ENCODE data around the gene ABCB1. TPM values are rescaled to one million over a fixed set of nuclear protein-coding genes. Genes with fewer than 3 reads are reported as not detected.
A peak's percentile ranks its signal among the peaks of the same experiment; 100 is the strongest.
"Not testable (repeated sequence)": the region's sequence is repeated elsewhere in the genome, so short reads cannot be mapped to it uniquely, and the experiment has no call there.

ABCB1 gene
- total RNA-seq, 2 donors from 2014 or later: 22.2 to 136 TPM

GRCh38 chr7:87473986-87474385, 126.7 kb downstream of the ABCB1 start:
- H3K4me1 ChIP-seq: peaks cover 3% of the 10 kb centered on the region
- no peak overlapping the region for H3K9ac ChIP-seq (ENCODE audit: low read depth in 2 of 2, low read length in 2 of 2)
- no peaks in the 10 kb centered on the region for H3K36me3 ChIP-seq
- intact Hi-C loops (cut with DNase I): no loop called here
- H3K9me3 ChIP-seq: no peaks in the 10 kb centered on the region
- no peak for DNase-seq
- no peak overlapping the region for H3K27ac ChIP-seq
- H3K27me3 ChIP-seq: no peaks in the 10 kb centered on the region
- H3K4me3 ChIP-seq: no peak overlapping the region
- no peak for TF ChIP-seq CTCF (IDR thresholded peaks at IDR 0.05)

GRCh38 chr7:87473192-87473591, 127.5 kb downstream of the ABCB1 start:
- Histone ChIP-seq H3K4me1 (peaks cover 3% of the 10 kb centered on the region), H3K4me3 (no peak overlapping the region), H3K9ac (ENCODE audit: low read depth in 2 of 2, low read length in 2 of 2) (no peak overlapping the region), H3K36me3 (no peaks in the 10 kb centered on the region), H3K9me3 (no peaks in the 10 kb centered on the region), H3K27ac (no peak overlapping the region), H3K27me3 (no peaks in the 10 kb centered on the region)
- intact Hi-C loops (cut with DNase I): no loop called here
- no peak for DNase-seq
- no peak for TF ChIP-seq CTCF (IDR thresholded peaks at IDR 0.05)

- Histone ChIP-seq H3K9ac (ENCODE audit: low read depth in 2 of 2, low read length in 2 of 2) (no peak overlapping the region), H3K36me3 (no peaks in the 10 kb centered on the region), H3K4me3 (no peak overlapping the region), H3K27ac (no peak overlapping the region), H3K9me3 (no peaks in the 10 kb centered on the region), H3K27me3 (no peaks in the 10 kb centered on the region), H3K4me1 (peaks cover 3% of the 10 kb centered on the region)
- intact Hi-C loops (cut with DNase I): no loop called here
- no peak for DNase-seq
- TF ChIP-seq CTCF (IDR thresholded peaks at IDR 0.05): no peak
Measured at GRCh38 chr7:87471473-87471872, 129.2 kb downstream of the ABCB1 start.

GRCh38 chr7:87469204-87469603, 131.5 kb downstream of the ABCB1 start:
- DNase-seq; intact Hi-C loops (cut with DNase I); H3K9ac ChIP-seq (ENCODE audit: low read depth in 2 of 2, low read length in 2 of 2): not testable (repeated sequence)

GRCh38 chr7:87465534-87465880, 135.2 kb downstream of the ABCB1 start:
- intact Hi-C loops (cut with DNase I); H3K9me3 ChIP-seq; H3K27ac ChIP-seq; DNase-seq; H3K4me1 ChIP-seq; H3K4me3 ChIP-seq; H3K9ac ChIP-seq (ENCODE audit: low read depth in 2 of 2, low read length in 2 of 2); H3K27me3 ChIP-seq; H3K36me3 ChIP-seq: not testable (repeated sequence)

More at GRCh38 chr7:87469204-87469603, 131.5 kb downstream of the ABCB1 start:
- not testable (repeated sequence) for H3K36me3 ChIP-seq, H3K4me1 ChIP-seq, H3K27me3 ChIP-seq, H3K4me3 ChIP-seq, H3K9me3 ChIP-seq, H3K27ac ChIP-seq

GRCh38 chr7:87464830-87465533, 135.7 kb downstream of the ABCB1 start:
- peak; percentile 60 for DNase-seq
- H3K4me3 ChIP-seq; intact Hi-C loops (cut with DNase I): not testable (repeated sequence)

GRCh38 chr7:87463982-87464381, 136.7 kb downstream of the ABCB1 start:
- TF ChIP-seq CTCF (IDR thresholded peaks at IDR 0.05): no peak
- H3K9ac ChIP-seq (ENCODE audit: low read depth in 2 of 2, low read length in 2 of 2): no peak overlapping the region

More at GRCh38 chr7:87464830-87465533, 135.7 kb downstream of the ABCB1 start:
- H3K27me3 ChIP-seq; H3K36me3 ChIP-seq; H3K27ac ChIP-seq; H3K9me3 ChIP-seq; H3K4me1 ChIP-seq; H3K9ac ChIP-seq (ENCODE audit: low read depth in 2 of 2, low read length in 2 of 2): not testable (repeated sequence)

GRCh38 chr7:87460444-87460843, 140.2 kb downstream of the ABCB1 start:
- H3K27me3 ChIP-seq; H3K9me3 ChIP-seq; H3K27ac ChIP-seq; H3K36me3 ChIP-seq; H3K4me1 ChIP-seq; DNase-seq; H3K9ac ChIP-seq (ENCODE audit: low read depth in 2 of 2, low read length in 2 of 2); H3K4me3 ChIP-seq; intact Hi-C loops (cut with DNase I): not testable (repeated sequence)

More at GRCh38 chr7:87463982-87464381, 136.7 kb downstream of the ABCB1 start:
- Histone ChIP-seq H3K4me1 (no peaks in the 10 kb centered on the region), H3K27ac (no peak overlapping the region), H3K4me3 (no peak overlapping the region), H3K9me3 (no peaks in the 10 kb centered on the region), H3K27me3 (no peaks in the 10 kb centered on the region), H3K36me3 (no peaks in the 10 kb centered on the region)
- DNase-seq: no peak
- intact Hi-C loops (cut with DNase I): no loop called here
